Left kidney (tissue), 8 donors: ENCODE measurements around the gene OR7A5. TPM values are rescaled to one million over a fixed set of nuclear protein-coding genes. Genes with fewer than 3 reads are reported as not detected.
"Not testable (repeated sequence)": the region's sequence is repeated elsewhere in the genome, so short reads cannot be mapped to it uniquely, and the experiment has no call there.

Source experiments
- DNase-seq: peaks from one replicate; pipeline ENCODE4 v3.0.0-alpha.2; 2013
- long read RNA-seq, 8 donors: transcript quantifications; one replicate each; lab custom pipeline, GENCODE V29; 2026
- polyA plus RNA-seq: library from polyadenylated mRNA; unstranded; fragments of 120-200 nt; gene quantifications from one replicate; pipeline ENCODE4 v1.2.1, GENCODE V29; 2013; ENCODE audit not compliant: insufficient read length

The OR7A5 gene
- 0.05 TPM for polyA plus RNA-seq
- long read RNA-seq, donor 1, result 0 reads
- long read RNA-seq, donor 2, result 0 reads
- long read RNA-seq, donor 3, result 0 reads
- long read RNA-seq, donor 4, result 0 reads
- long read RNA-seq, donor 5, result 0 reads
- long read RNA-seq, donor 6, result 0 reads
- long read RNA-seq, donor 7, result 0 reads
- long read RNA-seq, donor 8, result 0 reads

DNA sequence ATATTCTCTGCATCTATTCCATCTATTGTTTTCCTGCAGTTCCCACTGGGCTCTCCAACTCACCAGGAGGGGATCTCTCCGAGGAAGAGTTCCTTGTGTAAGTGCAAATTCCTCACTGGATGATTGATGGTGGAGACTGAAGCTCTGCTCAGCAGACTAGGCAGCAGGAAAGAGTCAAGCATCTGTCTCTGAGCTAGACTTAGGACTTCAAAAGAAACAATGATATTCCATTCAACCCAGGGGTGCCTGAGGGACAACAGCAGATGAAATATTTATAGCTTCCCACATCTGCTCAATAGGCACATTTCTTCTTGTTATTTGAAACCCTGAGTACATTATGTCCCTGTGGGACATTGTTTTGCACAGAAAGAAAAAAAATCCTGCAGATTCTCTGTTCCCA, at the start of gene OR7A5, which contains the start of gene OR7C1:
TSS of gene OR7A5 (minus strand) at position 175 of the 400 bp plus-strand sequence. CDS start 6,944 bp downstream, outside the sequence.
TSS of gene OR7C1 (minus strand) at position 175 of the 400 bp plus-strand sequence. CDS start 35,049 bp downstream, outside the sequence.
- peak; percentile 17 for DNase-seq

- peak; percentile 3 for DNase-seq
These were observed 36.7 kb upstream of the OR7A5 start for GRCh38 chr19:14871619-14872230.

DNA sequence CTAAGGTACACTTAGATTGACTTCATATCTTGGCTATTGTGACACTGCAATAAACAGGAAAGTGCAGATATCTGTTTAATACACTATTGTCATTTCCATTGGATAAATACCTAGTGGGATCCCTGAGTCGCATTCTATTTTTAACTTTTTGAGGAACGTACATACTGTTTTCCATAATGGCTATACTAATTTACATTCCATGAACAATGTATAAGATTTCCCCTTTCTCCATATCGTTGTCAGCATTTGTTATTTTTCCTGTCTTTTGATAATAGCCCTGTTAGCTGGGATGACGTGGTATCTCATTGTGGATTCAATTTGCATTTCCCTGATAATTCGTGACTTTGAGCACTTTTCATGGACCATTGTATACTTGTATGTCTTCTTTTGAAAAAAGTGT, 33.5 kb upstream of the OR7A5 start:
- DNase-seq, result no peak

GRCh38 chr19:14848822-14849221, 13.8 kb upstream of the OR7A5 start, which contains the start of gene OR7A10:
TSS of gene OR7A10 (minus strand) at chr19:14848922. CDS start at chr19:14841877, 7,045 bp downstream.
- no peak for DNase-seq

DNA sequence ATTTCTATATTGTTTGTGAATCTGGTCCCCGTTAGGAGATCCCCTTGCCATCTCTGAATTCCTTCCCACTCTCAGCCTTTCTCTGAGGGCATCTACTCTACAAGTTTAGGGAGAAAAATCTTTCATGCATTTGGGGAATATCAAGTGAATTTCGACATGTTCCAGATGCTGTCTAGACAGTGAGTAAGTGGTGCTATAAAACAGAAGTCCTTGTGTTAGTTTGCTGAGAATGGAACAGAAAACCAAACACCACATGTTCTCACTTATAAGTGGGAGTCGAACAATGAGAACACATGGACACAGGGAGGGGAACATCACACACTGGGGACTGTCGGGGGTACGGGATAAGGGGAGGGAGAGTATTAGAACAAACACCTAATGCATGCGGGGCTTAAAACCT, 8.6 kb upstream of the OR7A5 start:
- DNase-seq, result no peak

- DNase-seq, result no peak
These were observed 8.2 kb upstream of the OR7A5 start for GRCh38 chr19:14843169-14843568.

DNA sequence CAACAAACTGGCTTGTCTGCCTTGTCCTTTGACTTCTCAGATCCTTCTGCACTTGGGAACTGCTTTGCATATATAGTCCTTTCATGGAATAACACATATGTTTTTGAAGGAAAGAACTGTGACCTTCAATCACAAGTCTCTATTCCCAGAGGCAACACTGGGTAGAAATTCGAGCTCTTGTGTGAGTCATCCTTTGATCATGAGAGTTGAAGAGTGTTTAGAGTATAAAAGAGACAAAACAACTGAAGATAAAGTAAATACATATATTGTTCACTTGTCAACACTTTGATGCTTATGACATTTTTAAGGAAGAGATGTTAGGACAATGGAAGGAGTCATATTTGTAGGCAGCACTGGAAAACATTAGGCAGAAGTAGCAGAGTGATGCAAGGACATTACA, 5.2 kb upstream of the OR7A5 start:
- no peak for DNase-seq

GRCh38 chr19:14837391-14837790, 2.4 kb upstream of the OR7A5 start:
- DNase-seq, result no peak

DNA sequence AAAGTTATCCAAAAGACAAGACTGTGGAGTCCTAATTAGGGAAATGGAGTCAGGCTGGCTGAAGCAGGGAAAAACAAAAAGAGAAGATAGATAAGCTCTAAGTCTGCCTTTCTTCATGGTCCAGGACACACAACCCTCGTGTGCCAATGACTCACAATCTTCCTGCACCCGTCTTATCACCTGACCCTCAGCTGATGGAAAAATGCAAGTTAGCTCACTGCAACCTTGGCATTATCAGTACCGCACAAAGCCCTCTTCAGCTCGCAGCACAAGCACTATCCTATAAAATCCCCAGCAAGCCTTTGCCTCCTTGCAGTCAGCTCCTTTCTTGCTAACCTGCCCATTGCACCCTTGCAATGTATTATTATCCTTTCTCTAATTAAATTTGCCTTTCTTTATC, 4.3 kb downstream of the OR7A5 start:
- no peak for DNase-seq

- no peak for DNase-seq
These were observed 9.0 kb downstream of the OR7A5 start for GRCh38 chr19:14826006-14826405.

- DNase-seq, result no peak
These were observed 13.0 kb downstream of the OR7A5 start for GRCh38 chr19:14821937-14822336.

DNA sequence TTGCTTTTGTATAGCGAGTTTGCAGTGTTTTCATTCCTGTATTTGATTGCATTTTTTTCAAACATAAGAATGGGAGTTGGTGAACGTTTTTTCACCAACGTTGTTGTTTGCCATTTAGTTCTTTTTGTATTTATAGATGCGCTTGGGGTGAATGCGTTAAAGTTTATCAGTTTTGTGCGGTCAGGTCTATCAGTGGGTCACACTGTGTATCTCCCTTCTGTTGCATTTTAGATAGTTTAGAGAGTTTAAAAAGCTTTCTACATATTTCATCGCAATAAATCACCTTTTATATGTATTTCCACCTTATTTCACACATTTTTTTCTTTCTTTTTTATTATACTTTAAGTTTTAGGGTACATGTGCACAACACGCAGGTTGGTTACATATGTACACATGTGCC, 16.4 kb downstream of the OR7A5 start:
- DNase-seq, result no peak

GRCh38 chr19:14817052-14817451, 17.9 kb downstream of the OR7A5 start:
- DNase-seq, result no peak

DNA sequence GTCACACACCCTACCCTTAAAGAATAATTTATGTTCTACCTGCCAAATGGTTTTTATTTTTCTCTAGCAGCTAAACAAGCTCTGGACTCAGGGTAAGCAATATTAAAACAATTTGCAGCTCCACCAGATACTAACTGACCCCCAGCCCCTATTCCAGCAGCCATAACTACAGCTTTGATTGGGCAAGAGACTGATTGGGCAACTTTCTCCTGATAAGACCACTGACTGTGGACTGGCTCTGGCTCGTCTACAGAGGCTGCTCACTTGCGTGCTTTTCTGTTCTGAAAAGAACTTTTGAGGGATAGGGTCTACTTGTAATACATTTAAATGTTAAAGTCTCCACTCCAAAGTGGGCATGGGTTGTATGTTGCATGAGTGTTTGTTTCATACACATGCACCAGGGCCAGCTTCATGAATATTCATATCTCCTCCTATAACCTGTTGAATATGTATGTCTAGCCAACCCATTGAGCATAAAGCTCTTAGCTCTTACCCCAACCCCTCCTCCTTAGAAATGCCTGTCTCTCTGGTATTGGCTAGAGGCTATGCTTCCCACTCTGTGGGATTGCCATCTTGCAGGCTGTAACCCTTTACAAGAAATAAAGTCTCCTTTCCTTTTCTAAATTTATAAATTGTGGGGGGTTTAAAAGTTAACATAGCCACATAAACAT, 19.9 kb downstream of the OR7A5 start:
- no peak for DNase-seq

GRCh38 chr19:14809272-14810057, 25.5 kb downstream of the OR7A5 start:
- DNase-seq, result no peak

DNA sequence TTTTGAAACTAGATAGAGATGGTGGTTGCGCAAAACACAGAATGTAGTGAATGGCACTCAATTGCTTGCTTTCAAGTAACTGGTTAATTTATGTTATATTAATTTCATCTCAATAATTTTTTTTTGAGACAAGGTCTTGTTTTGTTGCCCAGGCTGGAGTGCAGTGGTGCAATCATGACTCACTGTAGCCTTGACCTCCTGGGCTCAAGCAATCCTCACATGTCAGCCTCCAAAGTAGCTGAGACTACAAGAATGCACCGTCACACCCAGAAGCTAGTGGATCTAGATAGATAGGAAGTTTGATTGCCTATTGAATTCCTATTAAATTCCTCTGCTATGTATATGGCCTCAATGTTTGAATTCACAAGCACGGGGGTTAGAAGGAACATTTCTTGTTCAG, 30.2 kb downstream of the OR7A5 start:
- DNase-seq, result no peak

DNA sequence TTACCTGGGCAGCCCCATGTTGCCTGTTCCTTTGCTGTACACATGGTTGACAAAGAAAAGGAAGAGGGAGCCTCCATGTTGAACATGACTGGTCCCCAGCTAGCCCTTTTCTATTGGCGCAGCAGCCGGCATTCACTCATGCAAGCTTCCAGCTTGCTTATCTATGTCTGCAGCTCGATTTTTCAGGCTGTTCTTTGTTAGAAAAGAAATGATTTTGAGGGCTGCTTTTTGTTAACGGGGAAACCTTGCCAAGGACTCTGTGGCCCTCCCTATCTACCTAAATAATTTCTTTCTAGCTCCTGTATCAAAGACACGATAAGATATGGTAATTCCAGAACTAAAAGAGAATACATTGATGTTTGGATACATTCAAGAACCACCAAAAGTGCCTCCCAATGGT, 36.2 kb downstream of the OR7A5 start:
- no peak for DNase-seq

GRCh38 chr19:14796021-14796420, 39.0 kb downstream of the OR7A5 start:
- no peak for DNase-seq

DNA sequence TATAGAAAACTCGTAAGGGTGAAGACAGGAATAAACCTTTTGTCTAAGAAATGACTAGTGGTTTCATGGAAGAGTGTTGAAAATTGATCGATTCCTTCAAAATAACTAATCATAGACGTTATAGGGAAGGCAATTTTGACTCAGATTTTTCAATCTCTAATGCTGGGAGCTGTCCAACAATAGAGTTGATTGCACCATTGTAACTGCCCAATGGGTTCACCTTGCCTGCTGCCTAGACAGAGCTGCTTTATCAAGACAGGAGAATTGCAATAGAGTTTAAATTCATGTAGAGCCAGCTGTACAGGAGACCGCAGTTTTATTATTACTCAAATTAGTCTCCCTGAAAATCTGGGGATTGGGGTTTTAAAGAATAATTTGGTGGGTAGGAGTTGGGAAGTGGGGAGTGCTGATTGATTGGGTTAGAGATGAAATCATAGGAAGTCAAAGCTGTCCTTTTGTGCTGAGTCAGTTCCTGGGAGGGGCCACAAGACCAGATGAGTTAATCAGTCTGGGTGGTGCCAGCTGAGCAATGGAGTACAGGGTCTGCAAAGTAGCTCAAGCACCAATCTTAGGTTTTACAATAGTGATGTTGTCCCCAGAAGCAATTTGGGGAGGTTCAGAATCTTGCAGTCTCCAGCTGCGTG, 39.8 kb downstream of the OR7A5 start:
- DNase-seq, result no peak

DNA sequence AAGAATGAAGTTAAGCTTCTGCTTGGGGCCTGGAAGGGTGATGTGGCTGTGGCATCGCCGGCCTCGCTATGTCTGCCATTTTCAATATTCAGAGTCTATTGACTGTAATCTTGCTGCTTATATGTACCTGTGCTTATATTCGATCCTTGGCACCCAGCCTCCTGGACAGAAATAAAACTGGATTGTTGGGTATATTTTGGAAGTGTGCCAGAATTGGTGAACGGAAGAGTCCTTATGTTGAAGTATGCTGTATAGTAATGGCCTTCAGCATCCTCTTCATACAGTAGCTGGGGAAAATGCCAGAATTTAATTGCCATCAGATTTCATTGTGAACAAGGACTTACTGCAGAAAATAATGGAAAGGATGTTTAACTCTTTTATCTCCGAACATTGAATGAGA, 42.7 kb downstream of the OR7A5 start:
- DNase-seq, result not testable (repeated sequence)

DNA sequence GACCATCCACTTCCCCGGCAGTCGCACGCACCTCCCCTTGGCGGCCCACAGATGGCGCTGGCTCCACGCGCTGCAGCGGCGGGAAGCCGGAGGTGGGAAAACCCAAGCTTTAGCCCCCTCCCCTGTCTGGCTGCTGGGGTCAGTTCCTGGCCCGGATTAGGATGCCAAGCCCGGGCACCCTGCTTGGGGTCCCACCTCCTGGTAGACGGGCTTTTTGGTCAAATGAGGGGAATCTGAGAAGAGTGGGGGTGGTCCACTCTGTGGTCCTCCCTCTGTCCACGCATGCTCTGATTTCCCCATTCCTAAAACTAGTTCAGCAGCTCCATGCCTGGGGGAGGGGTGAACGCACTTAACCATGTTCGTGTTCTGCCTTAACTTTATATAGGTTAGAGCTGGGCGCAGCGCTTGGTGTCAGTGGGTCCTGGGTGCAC, 48.5 kb downstream of the OR7A5 start:
- peak; percentile 10 for DNase-seq
